22Rv1 (cell line): ENCODE data around the gene TRPC4.

ENCODE experiments used
- ZFX ChIP-seq: fragments of 450-650 bp; IDR thresholded peaks from 2 replicates; pipeline ENCODE4 v1.6.1; 2017; ENCODE audit warnings: antibody characterized with exemption, borderline replicate concordance
- TF ChIP-seq, protein P1 (sequence below): fragments of 450-650 bp; IDR thresholded peaks from 2 replicates; pipeline ENCODE4 v1.5.1; 2017; ENCODE audit warnings: mild to moderate bottlenecking

DNA sequence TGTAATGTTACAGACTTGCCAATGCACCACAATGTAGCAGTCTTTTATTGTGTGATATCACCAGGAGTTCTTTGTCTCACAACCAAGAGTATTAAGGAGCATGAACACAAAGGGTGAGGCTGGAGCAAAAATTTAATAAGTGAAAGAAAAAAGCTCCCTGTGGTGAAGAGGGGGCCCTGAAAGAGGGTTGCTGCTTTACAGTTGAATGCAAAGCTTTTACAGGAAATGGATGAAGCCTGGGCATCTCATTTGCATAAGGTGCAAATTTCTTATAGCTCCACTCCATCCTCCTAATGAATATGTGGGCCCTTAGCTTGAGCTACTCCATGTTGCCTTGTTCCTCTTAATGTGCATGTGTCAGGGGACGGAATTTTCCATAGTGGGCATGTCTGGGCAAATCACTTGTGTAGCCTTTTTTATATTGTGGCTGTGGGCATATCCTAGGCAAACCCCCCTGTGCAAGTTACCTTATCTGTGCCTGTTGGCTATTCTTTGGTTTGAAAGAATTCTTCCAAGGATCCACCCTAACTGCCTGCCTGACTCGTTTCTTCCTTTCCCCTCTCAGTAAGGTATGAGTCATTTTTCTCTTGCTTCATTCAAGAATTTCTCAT, 45.3 kb upstream of the TRPC4 start:
- TF ChIP-seq, protein P1, sequence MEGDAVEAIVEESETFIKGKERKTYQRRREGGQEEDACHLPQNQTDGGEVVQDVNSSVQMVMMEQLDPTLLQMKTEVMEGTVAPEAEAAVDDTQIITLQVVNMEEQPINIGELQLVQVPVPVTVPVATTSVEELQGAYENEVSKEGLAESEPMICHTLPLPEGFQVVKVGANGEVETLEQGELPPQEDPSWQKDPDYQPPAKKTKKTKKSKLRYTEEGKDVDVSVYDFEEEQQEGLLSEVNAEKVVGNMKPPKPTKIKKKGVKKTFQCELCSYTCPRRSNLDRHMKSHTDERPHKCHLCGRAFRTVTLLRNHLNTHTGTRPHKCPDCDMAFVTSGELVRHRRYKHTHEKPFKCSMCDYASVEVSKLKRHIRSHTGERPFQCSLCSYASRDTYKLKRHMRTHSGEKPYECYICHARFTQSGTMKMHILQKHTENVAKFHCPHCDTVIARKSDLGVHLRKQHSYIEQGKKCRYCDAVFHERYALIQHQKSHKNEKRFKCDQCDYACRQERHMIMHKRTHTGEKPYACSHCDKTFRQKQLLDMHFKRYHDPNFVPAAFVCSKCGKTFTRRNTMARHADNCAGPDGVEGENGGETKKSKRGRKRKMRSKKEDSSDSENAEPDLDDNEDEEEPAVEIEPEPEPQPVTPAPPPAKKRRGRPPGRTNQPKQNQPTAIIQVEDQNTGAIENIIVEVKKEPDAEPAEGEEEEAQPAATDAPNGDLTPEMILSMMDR, result no peak
- TF ChIP-seq ZFX, result no peak
